Measurements from ENCODE around the gene CCND2. TPM values are rescaled to one million over a fixed set of nuclear protein-coding genes. Genes with fewer than 3 reads are reported as not detected.
"Not testable (repeated sequence)": the region's sequence is repeated elsewhere in the genome, so short reads cannot be mapped to it uniquely, and the experiment has no call there.

The CCND2 gene
- total RNA-seq, 1 donor from 2014 or later = 557 TPM

- Mint-ChIP-seq H3K9me3 (peaks cover 11% of the 10 kb centered on the region), H3K27ac (peak overlapping the region; percentile 14)
- H3K36me3 Mint-ChIP-seq (ENCODE audit: low read depth); H3K4me3 Mint-ChIP-seq (ENCODE audit: low read depth); intact Hi-C loops (cut with micrococcal nuclease); H3K4me1 Mint-ChIP-seq (ENCODE audit: low read depth); DNase-seq (ENCODE audit: low spot score); H3K27me3 Mint-ChIP-seq (ENCODE audit: low read depth): not testable (repeated sequence)
Measured at GRCh38 chr12:4243491-4244100, 30.0 kb upstream of the CCND2 start.

DNA sequence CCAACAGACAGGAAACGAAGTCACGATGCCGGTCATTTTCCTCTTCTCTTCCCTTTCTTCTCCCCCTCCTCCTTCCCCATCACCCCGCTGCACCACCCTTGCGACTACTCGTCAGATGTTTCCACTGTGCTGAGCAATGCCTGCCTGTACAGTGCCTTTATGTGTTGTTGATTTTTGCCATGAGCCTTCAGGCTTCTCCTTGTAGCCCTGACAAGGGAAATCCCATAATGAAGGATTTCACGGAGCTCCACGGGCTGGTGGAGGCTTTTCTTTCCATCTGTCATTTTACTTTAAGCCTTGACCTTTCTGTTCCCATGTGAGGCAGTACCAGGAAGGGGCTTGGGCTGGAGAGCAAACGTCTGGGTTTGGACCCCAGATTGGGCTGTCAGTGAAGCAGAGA, 28.7 kb upstream of the CCND2 start:
- Mint-ChIP-seq H3K9me3 (no peaks in the 10 kb centered on the region), H3K36me3 (ENCODE audit: low read depth) (no peaks in the 10 kb centered on the region), H3K27ac (no peak overlapping the region), H3K4me1 (ENCODE audit: low read depth) (peaks cover 5% of the 10 kb centered on the region), H3K27me3 (ENCODE audit: low read depth) (no peaks in the 10 kb centered on the region), H3K4me3 (ENCODE audit: low read depth) (no peak overlapping the region)
- intact Hi-C loops (cut with micrococcal nuclease) = no loop called here
- DNase-seq (ENCODE audit: low spot score) = no peak

DNA sequence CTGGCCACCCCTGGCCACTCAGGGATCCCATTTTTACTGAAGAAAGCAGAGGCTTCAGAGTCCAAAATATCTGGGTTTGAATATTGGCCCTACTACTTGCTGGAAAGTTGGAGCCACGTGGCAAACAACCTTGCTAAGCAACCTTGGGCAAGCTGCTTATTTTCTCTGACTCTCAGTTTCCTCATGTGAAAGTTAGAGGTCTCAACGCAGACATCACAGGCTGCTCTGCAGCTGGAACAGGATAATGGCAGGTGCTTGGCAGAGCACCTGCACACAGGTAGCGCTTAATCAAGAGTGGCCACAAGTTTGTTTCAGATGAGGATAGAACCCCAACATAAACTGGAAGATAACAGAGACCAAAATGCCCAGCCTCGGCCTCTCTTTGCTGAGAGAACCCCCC, 28.1 kb upstream of the CCND2 start:
- Mint-ChIP-seq H3K9me3 (no peaks in the 10 kb centered on the region), H3K27me3 (ENCODE audit: low read depth) (no peaks in the 10 kb centered on the region), H3K4me3 (ENCODE audit: low read depth) (no peak overlapping the region), H3K27ac (no peak overlapping the region), H3K4me1 (ENCODE audit: low read depth) (peaks cover 5% of the 10 kb centered on the region), H3K36me3 (ENCODE audit: low read depth) (no peaks in the 10 kb centered on the region)
- no peak for DNase-seq (ENCODE audit: low spot score)
- intact Hi-C loops (cut with micrococcal nuclease) = no loop called here

GRCh38 chr12:4246116-4246515, 27.4 kb upstream of the CCND2 start:
- DNase-seq (ENCODE audit: low spot score) = no peak
- H3K36me3 Mint-ChIP-seq (ENCODE audit: low read depth) = no peaks in the 10 kb centered on the region
- no peaks in the 10 kb centered on the region for H3K27me3 Mint-ChIP-seq (ENCODE audit: low read depth)
- no peak overlapping the region for H3K4me3 Mint-ChIP-seq (ENCODE audit: low read depth)
- intact Hi-C loops (cut with micrococcal nuclease) = no loop called here
- peaks cover 9% of the 10 kb centered on the region for H3K4me1 Mint-ChIP-seq (ENCODE audit: low read depth)
- H3K9me3 Mint-ChIP-seq = no peaks in the 10 kb centered on the region
- no peak overlapping the region for H3K27ac Mint-ChIP-seq

DNA sequence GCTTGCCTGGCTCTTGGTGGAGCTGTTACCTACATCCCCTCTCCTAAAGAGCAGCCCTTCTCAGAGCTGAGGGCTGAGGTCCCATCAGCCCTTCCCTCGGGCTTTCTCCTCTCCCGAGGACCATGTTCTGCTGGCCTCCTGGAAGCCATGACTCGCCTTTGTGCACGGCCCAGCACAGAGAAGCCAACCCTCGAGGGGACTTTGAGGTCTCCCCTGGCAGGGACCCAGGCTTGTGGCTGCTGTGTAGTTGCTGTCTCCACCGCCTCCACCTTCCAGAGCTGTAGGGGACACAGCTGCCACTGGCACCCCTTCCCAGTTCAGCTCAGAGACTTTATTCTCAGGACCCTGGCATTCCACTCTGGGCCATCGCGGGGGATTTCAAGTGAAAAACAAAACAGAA, 22.9 kb upstream of the CCND2 start:
- peaks cover 9% of the 10 kb centered on the region for H3K4me1 Mint-ChIP-seq (ENCODE audit: low read depth)
- intact Hi-C loops (cut with micrococcal nuclease) = loop anchor here (2.0 kb wide), 1 partner anchor 18 kb away; no protein-coding TSS in a partner anchor
- H3K27ac Mint-ChIP-seq = no peak overlapping the region
- H3K9me3 Mint-ChIP-seq = no peaks in the 10 kb centered on the region
- H3K4me3 Mint-ChIP-seq (ENCODE audit: low read depth) = no peak overlapping the region
- peaks cover 11% of the 10 kb centered on the region for H3K27me3 Mint-ChIP-seq (ENCODE audit: low read depth)
- DNase-seq (ENCODE audit: low spot score) = no peak
- no peaks in the 10 kb centered on the region for H3K36me3 Mint-ChIP-seq (ENCODE audit: low read depth)

GRCh38 chr12:4251216-4251891, 22.2 kb upstream of the CCND2 start:
- no peak overlapping the region for H3K4me3 Mint-ChIP-seq (ENCODE audit: low read depth)
- H3K36me3 Mint-ChIP-seq (ENCODE audit: low read depth) = no peaks in the 10 kb centered on the region
- intact Hi-C loops (cut with micrococcal nuclease) = loop anchor here (2.0 kb wide), 1 partner anchor 17 kb away; no protein-coding TSS in a partner anchor
- peaks cover 9% of the 10 kb centered on the region for H3K4me1 Mint-ChIP-seq (ENCODE audit: low read depth)
- peak overlapping the region; percentile 65 for H3K27ac Mint-ChIP-seq
- peaks cover 11% of the 10 kb centered on the region for H3K27me3 Mint-ChIP-seq (ENCODE audit: low read depth)
- H3K9me3 Mint-ChIP-seq = no peaks in the 10 kb centered on the region
- DNase-seq (ENCODE audit: low spot score) = no peak

- Mint-ChIP-seq H3K27me3 (ENCODE audit: low read depth) (peaks cover 11% of the 10 kb centered on the region), H3K36me3 (ENCODE audit: low read depth) (no peaks in the 10 kb centered on the region), H3K27ac (no peak overlapping the region), H3K4me1 (ENCODE audit: low read depth) (peaks cover 14% of the 10 kb centered on the region), H3K9me3 (no peaks in the 10 kb centered on the region), H3K4me3 (ENCODE audit: low read depth) (no peak overlapping the region)
- intact Hi-C loops (cut with micrococcal nuclease) = loop anchor here (2.0 kb wide), 1 partner anchor 17 kb away; no protein-coding TSS in a partner anchor
- no peak for DNase-seq (ENCODE audit: low spot score)
Measured at GRCh38 chr12:4251967-4252366, 21.6 kb upstream of the CCND2 start.

- no peak for DNase-seq (ENCODE audit: low spot score)
- Mint-ChIP-seq H3K27me3 (ENCODE audit: low read depth) (peaks cover 11% of the 10 kb centered on the region), H3K36me3 (ENCODE audit: low read depth) (no peaks in the 10 kb centered on the region), H3K4me3 (ENCODE audit: low read depth) (no peak overlapping the region), H3K9me3 (no peaks in the 10 kb centered on the region), H3K4me1 (ENCODE audit: low read depth) (peaks cover 18% of the 10 kb centered on the region), H3K27ac (no peak overlapping the region)
- intact Hi-C loops (cut with micrococcal nuclease) = no loop called here
Measured at GRCh38 chr12:4252601-4253000, 21.0 kb upstream of the CCND2 start.

GRCh38 chr12:4256043-4256826, 17.3 kb upstream of the CCND2 start:
- Mint-ChIP-seq H3K27me3 (ENCODE audit: low read depth) (peaks cover 11% of the 10 kb centered on the region), H3K27ac (no peak overlapping the region), H3K4me1 (ENCODE audit: low read depth) (peaks cover 12% of the 10 kb centered on the region), H3K4me3 (ENCODE audit: low read depth) (no peak overlapping the region), H3K9me3 (peaks cover 11% of the 10 kb centered on the region), H3K36me3 (ENCODE audit: low read depth) (no peaks in the 10 kb centered on the region)
- intact Hi-C loops (cut with micrococcal nuclease) = no loop called here
- no peak for DNase-seq (ENCODE audit: low spot score)

GRCh38 chr12:4257442-4257841, 16.1 kb upstream of the CCND2 start:
- intact Hi-C loops (cut with micrococcal nuclease) = no loop called here
- no peak overlapping the region for H3K4me3 Mint-ChIP-seq (ENCODE audit: low read depth)
- H3K4me1 Mint-ChIP-seq (ENCODE audit: low read depth) = peaks cover 9% of the 10 kb centered on the region
- H3K27me3 Mint-ChIP-seq (ENCODE audit: low read depth) = peaks cover 9% of the 10 kb centered on the region
- H3K9me3 Mint-ChIP-seq = peaks cover 11% of the 10 kb centered on the region
- no peaks in the 10 kb centered on the region for H3K36me3 Mint-ChIP-seq (ENCODE audit: low read depth)
- no peak for DNase-seq (ENCODE audit: low spot score)
- H3K27ac Mint-ChIP-seq = no peak overlapping the region

- Mint-ChIP-seq H3K9me3 (peaks cover 11% of the 10 kb centered on the region), H3K4me3 (ENCODE audit: low read depth) (no peak overlapping the region), H3K27me3 (ENCODE audit: low read depth) (peaks cover 3% of the 10 kb centered on the region), H3K36me3 (ENCODE audit: low read depth) (no peaks in the 10 kb centered on the region), H3K27ac (no peak overlapping the region), H3K4me1 (ENCODE audit: low read depth) (peaks cover 9% of the 10 kb centered on the region)
- DNase-seq (ENCODE audit: low spot score) = no peak
- intact Hi-C loops (cut with micrococcal nuclease) = no loop called here
Measured at GRCh38 chr12:4259099-4259498, 14.5 kb upstream of the CCND2 start.

- no peak overlapping the region for H3K27ac Mint-ChIP-seq
- H3K9me3 Mint-ChIP-seq = peaks cover 11% of the 10 kb centered on the region
- H3K36me3 Mint-ChIP-seq (ENCODE audit: low read depth) = no peaks in the 10 kb centered on the region
- H3K27me3 Mint-ChIP-seq (ENCODE audit: low read depth) = peaks cover 12% of the 10 kb centered on the region
- no peak for DNase-seq (ENCODE audit: low spot score)
- intact Hi-C loops (cut with micrococcal nuclease) = no loop called here
- peaks cover 9% of the 10 kb centered on the region for H3K4me1 Mint-ChIP-seq (ENCODE audit: low read depth)
- no peak overlapping the region for H3K4me3 Mint-ChIP-seq (ENCODE audit: low read depth)
Measured at GRCh38 chr12:4261655-4262054, 11.9 kb upstream of the CCND2 start.

DNA sequence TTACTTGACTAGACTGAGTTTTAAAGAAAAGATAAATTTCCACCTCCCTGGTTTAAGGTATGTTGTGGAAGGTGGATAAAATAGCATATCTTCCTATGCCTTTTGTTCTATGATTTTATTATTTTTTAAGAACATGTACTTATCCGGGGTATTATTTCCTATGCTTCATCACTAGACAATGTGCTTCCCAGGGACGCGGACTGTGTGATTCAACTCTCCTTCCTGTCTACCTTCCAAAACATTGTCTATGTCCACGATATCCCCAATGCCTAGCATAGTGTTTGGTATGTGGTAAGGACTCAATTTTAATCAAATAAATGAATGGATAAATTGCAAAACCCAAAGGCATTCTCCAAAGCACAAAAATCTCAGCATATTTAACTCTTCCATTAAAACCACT, 8.3 kb upstream of the CCND2 start:
- intact Hi-C loops (cut with micrococcal nuclease) = no loop called here
- H3K4me1 Mint-ChIP-seq (ENCODE audit: low read depth) = peaks cover 17% of the 10 kb centered on the region
- no peak overlapping the region for H3K4me3 Mint-ChIP-seq (ENCODE audit: low read depth)
- no peaks in the 10 kb centered on the region for H3K36me3 Mint-ChIP-seq (ENCODE audit: low read depth)
- H3K9me3 Mint-ChIP-seq = no peaks in the 10 kb centered on the region
- DNase-seq (ENCODE audit: low spot score) = no peak
- H3K27me3 Mint-ChIP-seq (ENCODE audit: low read depth) = peaks cover 16% of the 10 kb centered on the region
- H3K27ac Mint-ChIP-seq = no peak overlapping the region
